GM21528 (cell line): ENCODE data around the gene TMEM238L.

Experiments used
- ATAC-seq: cut with Tn5 transposase; IDR thresholded peaks from one replicate; pipeline ENCODE4 v1.9.1; 2021; ENCODE audit warnings: mild to moderate bottlenecking, moderate library complexity; ENCODE audit not compliant: unreplicated experiment, low FRiP score

TMEM238L gene

GRCh38 chr17:10750210-10750609 lies 53.7 kb downstream of the TMEM238L start:
- ATAC-seq: no peak

- ATAC-seq: no peak
Measured at GRCh38 chr17:10748531-10749181, 55.2 kb downstream of the TMEM238L start.

DNA sequence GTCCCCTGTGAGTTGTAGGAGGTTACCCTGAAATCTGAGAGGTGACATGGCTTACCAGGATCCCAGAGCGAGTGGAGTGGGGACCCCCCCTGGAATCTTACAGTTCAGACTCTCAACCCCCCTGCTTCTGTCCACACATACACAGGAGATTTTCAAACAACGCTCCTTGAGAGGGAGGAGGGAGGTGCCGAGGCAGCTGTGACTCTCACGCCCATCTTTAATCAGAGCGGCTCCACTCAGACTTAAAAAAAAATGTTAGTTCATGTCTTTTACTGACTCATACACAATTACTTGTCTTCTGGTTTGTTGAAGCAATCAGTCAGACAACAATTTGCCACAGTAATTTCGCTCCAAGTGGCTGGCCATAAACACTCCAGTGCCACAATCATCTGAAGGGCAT lies 58.7 kb downstream of the TMEM238L start:
- ATAC-seq: no peak
